Dedifferentiated amniotic fluid mesenchymal stem cell (primary cell): ENCODE results near the gene SGSM1.
A peak's percentile ranks its signal among the peaks of the same experiment; 100 is the strongest.
"Not testable (repeated sequence)": the region's sequence is repeated elsewhere in the genome, so short reads cannot be mapped to it uniquely, and the experiment has no call there.

Source experiments
- DNase-seq: peaks from one replicate; pipeline ENCODE4 v3.0.0-alpha.2; 2016; ENCODE audit errors: extremely low spot score

The SGSM1 gene

DNA sequence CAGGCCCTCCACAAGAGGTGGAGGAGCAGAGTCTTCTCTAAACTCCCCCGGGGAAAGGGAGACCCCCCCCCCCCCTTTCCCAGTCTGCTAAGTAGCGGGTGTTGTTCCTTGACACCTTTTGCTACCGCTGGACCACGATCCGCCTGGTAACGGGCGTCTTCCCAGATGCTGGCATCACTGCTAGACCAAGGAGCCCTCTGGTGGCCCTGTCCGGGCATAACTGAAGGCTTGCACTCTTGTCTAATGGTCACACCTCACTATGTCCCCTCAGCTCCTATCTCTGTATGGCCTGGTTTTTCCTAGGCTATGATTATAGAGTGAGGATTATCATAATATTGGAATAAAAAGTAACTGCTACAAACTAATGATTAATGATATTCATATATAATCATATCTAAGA is 31.5 kb downstream of the SGSM1 start:
- DNase-seq: not testable (repeated sequence)

DNA sequence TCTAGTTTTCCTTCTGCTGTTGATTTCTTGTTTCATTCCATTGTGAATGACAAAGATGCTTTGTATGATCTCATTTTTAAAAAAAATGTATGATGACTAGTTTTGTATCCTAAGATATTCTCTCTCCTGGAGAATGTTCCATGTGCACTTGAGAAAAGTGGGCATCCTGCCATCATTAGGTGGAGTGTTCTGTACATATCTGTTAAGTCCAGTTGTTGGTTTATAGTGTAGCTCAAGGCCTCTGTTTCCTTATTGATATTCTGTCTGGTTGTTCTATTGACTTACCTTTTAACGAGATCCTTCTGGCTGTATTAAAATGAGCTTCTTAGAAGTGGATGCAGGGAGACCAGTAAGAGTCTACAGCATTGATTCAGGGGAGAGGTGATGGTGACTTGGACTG is 35.2 kb downstream of the SGSM1 start:
- DNase-seq: no peak

DNA sequence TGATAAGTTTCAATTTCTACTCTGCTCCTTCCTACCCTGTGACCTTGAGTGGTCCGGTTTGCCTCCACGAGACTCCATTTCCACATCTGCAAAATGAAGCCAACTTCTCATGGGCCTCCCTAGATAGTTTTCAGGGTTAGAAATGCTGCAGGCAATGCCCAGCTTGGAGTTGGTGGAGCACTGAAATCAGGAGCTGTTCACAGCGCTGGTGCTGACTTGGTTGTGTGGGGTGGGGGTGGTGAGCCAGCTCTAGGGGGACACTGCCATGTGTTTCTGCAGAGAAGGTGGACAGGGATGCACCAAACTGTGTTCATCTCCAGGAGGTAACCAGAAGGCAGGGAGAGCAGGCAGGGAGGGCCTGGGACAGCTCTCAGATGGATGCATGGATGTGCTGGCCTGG is 37.0 kb downstream of the SGSM1 start:
- DNase-seq: no peak

DNA sequence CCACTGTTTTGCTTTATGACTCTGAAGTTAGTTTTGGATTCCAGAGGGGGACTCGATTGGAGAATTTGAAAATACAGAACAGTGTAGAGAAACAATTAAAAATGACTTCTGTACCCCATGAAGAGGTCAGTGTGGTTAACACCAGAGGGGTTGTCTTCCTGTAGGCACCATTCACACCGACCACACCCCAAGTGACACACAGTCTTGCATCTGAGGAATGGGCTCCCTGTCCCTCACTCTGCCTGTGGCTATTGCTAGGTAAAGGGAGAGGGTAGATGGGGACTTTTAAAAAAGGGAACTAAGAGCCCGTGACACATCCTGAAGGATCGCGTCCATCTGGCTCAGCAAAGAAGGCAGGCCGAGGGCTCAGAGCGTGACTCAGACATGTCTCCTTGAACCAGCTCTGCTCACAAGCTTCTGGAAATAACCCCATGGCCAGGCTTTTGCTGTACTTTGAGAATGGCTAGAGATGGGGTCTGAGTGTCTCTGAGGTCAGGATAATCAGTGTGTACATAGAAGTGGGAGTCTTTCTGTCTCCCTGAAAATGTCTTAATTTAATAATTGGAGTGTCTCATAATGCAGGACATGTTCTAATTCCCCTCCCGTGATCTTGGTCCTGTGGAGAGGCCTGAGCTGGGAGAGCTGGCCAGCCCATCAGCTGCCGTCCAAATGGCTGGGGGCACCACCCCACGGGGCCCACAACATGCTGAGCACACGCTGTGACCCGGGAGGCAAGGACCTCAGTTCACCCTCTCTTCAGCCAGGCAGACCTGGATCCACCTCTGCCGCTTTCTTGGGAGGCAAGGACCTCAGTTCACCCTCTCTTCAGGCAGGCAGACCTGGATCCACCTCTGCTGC is 39.3 kb downstream of the SGSM1 start:
- no peak for DNase-seq

DNA sequence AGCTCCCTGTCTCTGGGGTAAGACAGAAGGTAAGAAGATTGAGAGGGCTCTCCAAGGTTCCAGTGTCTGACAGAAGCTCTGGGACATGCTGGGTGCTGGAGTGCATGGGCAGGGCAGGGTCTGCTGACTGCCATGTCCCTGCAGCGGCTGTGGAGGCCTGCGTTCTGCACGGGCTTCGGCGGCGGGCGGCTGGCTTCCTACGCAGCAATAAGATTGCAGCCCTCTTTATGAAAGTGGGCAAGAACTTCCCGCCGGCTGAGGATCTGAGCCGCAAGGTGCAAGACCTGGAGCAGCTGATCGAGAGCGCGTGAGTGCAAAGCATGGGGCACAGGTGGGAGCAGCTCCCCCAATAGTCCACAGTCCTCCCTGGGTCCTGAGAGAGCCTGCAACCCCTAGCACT is 41.5 kb downstream of the SGSM1 start:
- no peak for DNase-seq

DNA sequence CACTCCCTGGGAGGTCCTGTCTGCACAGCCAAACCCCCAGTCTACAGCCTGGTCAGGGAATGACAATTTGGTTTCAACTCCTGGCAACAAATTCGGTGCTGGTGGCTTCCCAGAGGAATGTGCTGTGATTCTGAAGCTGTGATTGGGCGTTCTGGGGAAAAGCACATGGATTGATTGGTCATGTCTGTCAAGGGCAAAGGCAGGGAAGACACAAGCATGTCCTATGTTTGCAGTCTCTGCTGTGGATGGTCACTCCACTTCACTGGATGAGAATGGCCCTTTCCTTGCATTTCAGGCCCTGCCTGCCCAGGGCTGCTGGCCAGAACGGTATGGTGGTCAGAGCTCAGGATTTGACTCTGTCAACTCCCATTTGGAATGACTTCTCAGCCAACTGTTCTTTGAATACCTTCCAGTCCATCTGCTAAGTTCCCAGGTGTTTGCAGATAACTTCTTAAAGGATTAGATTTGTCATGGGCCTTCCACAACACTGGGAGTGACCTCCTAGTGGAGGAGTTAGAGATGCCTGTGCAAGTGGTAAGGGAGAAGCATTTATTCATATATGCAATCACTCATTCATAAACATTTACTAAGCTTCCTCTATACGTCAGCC is 42.7 kb downstream of the SGSM1 start:
- DNase-seq: no peak

DNA sequence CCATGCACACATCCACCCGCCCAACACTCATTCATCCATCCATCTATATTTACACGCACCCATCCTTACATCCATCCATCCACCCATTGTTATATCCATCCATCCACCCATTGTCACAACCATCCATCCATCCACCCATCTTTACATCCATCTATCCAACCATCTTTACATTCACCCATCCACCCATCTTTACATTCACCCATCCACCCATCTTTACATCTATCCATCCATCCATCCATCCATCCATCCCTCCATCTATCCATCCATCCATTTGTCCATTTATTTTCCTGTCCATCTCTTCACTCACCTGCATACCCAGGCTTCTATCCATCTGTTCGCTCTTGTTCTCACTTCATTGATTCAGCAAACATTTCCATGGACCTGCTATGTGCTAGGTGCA is 49.8 kb downstream of the SGSM1 start:
- DNase-seq: no peak

DNA sequence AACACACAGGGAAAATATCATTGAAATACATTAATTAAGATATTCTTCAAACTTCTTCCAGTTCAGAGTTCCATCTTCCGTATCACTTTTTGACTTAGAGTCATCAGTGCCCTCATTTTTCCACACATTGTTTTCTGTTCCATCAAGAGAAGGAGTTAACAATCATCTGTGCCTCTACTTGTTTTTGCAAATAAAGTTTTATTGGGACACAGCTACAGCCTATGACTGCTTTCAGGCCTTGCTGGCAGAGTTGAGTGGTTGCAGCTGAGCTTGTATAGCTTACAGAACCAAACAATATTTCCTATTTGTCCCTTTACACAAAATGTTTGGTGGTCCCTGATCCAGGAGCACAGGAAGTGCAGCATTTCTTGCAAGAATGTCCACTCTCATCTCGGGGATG is 51.6 kb downstream of the SGSM1 start:
- DNase-seq: no peak

DNA sequence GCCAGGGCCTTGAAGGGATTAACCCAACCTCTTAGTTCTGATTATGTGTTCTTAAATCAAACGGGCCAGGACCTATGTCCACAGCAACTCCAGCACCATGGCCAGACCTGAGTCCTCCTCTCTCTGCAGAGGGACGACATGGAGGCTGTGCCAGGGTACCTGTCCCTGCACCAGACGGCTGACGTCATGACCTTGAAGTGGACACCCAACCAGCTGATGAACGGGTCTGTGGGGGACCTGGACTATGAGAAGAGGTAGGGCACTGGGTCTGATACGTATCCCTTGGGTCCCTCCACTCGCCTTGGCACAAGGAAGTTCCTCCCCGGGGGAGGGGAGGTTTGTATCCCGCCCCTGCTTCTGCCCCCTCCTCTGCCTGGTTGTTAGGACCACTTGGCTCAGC is 53.6 kb downstream of the SGSM1 start:
- DNase-seq: no peak

DNA sequence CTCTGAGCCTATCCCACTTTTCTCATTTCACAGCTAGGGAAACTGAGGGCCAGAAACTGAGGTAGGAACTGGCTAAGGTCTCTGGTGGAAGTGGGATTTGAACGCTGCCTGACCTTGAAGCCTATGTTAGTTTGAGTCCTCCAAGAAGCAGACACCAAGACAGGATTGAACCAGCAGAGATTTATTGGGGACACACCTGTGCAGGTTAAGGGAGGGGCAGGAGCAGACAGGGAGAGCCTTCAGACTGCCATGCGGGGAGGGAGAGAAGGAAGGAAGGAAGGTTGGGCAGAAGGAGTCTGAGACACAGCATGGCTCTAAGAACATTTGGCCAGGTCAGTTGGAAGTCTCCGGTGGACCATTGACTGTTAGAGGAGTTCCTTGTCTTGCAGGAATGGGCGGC is 59.5 kb downstream of the SGSM1 start:
- DNase-seq: no peak

DNA sequence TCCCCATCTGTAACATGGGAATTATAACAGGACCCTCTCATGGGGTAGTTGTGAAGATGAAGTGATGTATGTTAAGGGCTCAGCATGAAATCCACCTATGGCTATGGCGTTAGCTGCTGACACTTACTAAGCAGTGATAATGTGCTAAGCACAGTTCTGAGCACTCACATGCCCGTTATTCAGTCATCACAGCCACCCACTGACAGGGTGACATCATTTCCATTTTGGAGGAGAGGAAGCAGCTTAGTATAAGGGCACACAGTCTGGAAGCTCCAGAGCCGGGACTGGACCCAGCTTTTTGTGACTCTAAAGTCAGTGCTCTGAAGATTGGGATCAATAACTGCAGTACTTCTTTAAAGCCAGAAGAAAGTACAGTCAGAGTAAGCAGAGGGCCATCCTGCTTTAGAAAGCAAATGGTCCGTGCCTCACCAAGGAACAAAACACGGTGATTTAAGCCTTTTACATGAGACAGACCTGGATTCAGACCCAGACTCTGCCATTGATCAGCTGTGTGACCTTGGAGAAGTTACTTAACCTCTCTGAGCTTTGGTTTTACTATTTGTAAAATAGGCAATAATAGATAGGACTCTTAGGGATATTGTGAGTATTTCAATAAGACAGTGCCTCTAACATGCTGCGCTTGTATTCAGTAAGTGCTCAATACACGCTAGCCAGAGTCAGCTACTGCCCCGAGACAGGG is 61.5 kb downstream of the SGSM1 start:
- no peak for DNase-seq

DNA sequence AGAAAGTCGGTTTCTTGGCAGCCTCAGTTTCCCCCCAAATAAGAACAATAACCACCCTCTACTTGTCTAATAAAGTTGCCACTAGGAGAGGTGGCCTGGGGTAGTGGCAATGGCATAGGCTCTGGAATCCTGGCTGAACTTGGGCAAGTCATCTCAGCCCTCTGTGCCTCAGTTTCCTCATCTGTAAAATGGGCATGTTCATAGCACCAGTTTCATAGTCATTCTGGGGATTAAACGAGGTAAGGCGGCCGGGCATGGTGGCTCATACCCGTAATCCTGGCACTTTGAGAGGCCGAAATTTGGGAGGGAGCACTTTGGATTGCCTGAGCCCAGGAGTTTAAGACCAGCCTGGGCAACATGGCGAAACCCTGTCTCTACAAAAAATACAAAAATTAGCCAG is 63.0 kb downstream of the SGSM1 start:
- DNase-seq: no peak

DNA sequence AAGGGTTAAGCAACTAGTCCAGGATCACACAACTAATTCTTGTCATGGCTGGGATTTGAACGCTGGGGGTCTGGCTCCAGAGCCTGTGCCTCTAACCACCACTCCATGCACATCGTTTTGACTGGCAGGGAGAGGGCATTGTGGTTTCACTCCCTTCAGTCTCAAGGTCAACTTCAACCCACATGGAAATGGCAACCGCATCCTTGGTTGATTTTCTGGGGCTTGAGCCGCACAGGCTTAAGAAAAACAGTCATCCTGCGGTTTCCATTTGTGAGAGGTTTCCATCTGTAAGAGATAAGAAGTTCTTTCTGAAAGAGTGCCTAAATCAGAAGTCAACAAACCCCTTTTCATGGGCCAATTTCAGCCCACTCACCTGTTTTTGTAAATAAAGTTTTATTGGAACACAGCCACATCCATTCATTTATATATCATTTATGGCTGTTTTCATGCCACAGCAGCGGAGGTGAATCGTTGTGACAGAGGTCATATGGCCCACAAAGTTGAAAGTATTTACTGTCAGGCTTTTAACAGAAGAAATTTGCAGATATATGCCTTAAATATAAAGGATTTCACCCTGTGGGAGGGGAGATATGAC is 65.7 kb downstream of the SGSM1 start:
- no peak for DNase-seq

DNA sequence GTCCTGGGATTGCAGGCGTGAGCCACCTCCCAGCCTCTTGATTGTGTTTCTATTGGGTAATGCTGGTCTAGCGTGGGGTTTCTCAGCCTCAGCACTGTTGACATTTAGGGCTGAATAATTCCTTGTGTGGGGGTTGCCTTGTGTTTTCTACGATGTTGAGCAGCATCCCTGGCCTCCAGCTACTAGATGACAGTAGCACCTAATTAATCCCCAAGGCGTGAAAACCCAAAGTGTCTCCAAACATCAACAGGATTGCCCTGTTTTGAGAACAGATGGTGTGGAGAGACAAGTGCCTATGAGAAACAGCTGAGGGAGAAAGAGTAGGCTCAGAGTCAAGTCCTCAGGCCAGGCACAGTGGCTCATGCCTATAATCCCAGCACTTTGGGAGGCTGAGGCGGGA is 67.2 kb downstream of the SGSM1 start:
- DNase-seq: no peak

DNA sequence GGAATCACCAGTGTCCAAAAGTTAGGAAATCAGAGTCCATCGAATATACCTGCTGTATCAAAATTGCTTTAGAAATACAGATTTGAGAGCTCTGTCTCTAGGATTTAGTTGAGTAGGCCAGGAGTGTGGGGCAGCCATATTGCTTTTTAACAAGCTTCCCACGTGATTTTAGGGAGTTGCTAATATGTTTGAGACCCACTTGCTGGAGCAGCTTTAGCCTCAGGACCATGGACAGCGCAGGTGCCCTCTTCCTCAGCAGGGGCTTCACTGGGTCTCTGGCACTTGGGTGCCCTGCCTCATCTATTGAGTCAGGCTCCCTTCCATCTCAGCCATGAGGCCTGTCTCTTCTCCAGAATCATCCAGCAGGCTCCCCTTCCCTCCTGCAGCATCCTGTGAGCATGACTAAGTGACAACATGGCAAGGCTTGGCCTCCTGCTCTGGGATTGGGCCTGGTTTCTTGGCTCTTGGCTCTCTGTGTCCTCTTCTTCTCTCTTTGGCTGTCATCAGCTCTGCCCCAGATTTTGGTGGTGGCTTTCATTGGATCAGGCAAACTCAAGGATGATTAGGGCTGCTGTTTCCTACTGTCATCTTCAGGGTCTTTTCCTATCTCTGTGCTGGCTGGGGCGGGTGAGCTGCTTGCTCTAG is 70.0 kb downstream of the SGSM1 start:
- DNase-seq: no peak

DNA sequence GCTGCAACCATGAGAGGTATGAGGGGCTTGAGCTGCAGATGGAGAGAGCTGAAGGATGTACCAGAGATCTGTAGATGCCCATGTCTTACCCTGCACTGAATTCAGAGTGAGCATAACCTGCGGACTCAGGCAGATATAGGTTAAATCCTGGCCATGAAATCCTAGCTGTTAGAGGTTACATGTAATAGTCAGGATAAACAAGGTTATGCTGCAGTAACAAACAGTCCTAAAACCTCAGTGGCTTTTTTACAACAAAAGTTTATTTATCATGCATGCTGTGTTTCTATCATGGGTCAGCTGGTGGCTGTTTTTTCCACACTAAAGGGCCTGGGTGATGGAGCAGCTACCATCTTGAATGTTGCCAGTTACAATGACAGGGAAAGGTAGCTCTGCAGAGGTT is 70.7 kb downstream of the SGSM1 start:
- DNase-seq: no peak

DNA sequence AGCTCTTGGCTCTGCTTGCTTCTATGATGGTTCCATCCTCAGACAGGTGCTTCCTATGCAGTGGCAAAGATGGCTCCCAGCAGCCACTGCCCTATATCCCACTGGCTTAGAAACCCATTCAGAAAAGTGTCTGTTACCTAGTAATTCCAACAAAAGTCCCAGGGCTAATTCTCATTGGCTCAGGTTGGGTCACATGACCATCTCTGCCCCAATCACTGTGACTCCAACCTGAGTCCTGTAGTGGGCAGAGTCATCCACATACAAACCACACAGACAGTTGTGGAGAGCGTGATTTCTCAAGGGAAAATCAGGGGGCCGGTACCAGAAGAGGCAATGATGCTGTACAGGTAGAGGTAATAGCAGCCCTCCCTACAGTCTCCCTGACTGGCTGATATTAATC is 73.0 kb downstream of the SGSM1 start:
- DNase-seq: no peak

DNA sequence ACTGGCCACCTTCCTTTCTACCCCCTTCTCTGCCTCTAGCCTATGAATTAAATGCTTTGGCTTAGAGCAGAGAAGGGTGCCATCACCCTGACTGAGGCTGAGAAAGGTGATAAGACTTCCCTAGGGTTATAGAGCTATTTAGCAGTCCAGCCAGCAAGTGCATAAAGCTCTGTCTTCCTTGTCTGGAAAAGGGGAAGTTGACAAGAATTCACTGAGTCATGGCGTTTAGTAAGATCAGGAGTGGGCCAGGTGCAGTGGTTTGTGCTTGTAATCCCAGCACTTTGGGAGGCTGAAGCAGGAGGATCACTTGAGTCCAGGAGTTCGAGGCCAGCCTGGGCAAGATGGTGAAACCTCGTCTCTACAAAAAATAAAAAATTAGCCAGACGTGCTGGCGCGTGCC is 77.4 kb downstream of the SGSM1 start:
- no peak for DNase-seq

DNA sequence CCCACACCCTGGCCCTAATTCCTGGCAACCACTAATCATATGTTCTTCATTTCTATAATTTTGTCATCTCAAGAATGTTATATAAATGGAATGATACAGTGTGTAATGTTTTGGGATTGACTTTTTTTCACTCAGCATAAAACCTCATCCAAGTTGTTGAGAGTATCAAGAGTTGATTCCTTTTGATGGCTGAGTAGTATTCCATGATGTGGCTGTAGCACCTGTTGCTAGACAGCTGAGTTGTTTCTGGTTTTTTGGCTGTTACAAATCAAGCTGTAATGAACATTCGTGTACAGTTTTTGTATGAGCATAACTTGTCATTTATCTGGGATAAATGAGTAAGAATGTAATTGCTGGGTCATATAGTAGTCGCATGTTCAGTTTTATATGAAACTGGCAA is 81.2 kb downstream of the SGSM1 start:
- no peak for DNase-seq

DNA sequence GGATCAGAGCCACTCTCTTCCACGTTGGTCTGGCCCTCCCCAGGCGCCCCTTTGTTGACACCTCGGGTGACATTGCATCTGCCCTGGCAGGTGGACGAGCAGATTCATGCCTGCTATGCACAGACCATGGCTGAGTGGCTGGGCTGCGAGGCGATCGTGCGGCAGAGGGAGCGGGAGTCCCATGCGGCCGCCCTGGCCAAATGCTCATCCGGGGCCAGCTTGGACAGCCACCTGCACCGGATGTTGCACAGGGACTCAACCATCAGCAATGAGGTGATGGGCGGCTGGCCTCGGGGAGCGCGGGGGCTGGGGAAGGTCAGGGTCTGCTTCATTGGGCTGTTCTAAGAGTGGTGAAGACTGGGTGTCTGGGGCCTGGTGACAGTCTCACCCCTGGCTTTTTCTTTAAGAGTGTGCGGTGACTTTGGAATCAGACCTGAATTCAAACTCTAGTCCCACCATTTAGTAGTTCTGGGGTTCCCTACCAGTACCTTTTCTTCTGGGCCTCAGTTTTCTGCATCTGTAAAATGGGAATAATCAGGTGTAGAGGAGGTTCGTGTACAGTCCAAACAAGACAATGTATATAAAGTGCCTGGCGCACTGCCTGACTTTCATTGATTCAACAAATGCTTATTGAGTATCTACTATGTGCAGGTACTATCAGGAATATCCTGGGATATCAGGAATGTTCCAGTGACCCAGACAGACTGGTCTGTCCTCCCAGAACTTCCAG is 87.5 kb downstream of the SGSM1 start:
- DNase-seq: no peak

DNA sequence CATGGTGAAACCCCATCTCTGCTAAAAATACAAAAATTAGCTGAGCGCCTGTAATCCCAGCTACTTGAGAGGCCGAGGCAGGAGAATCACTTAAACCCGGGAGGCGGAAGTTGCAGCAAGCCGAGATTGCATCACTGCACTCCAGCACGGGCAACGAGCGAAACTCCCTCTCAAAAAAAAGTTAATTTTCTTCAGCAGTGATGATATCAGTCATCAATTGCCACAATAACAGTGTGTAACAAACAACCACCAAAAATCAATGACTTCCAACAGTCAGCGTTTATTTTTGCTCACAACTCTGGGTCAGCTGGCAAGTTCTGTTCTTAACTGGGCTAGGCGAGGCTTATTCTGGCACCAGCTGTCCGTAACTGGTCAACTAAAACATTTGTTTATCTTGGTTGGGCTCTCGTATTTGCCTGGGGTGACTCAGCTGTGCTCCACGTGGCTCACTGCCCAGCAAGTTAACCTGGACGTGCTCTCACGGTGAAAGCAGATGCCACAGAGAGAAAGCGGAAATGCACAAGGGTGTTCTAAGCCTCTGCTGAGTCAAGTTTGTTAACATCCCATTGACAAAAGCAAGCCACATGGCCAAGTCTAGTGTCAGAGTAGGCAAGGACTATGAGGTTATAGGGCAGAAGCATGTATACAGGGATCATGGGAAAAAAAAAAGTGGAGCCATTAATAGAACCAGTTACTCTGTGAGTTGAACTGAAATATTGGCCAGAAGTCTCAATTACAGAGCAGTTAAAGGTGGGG is 88.4 kb downstream of the SGSM1 start:
- peak; percentile 59 for DNase-seq
